Panc1 (cell line): ENCODE data around the gene CLK3.

ENCODE experiments used
- CTCF ChIP-seq: fragments of 450-650 bp; IDR thresholded peaks from 2 replicates; pipeline ENCODE4 v1.5.1; 2017; ENCODE audit warnings: mild to moderate bottlenecking
- POLR2AphosphoS5 ChIP-seq: IDR thresholded peaks from 2 replicates; pipeline ENCODE4 v1.6.1; 2012; ENCODE audit warnings: mild to moderate bottlenecking, low read depth, low read length, moderate library complexity
- TCF7L2 ChIP-seq: IDR thresholded peaks from 2 replicates; pipeline ENCODE4 v1.6.1; 2011; ENCODE audit warnings: mild to moderate bottlenecking, low read depth, low read length, inconsistent platforms
- TF ChIP-seq, protein P1 (sequence below), 2 experiments: IDR thresholded peaks; 2 replicates each; pipeline ENCODE4 v1.6.1; 2011 to 2012; ENCODE audit warnings: low read depth in 2 of 2, control low read depth in 1 of 2, low read length in 1 of 2, mild to moderate bottlenecking in 1 of 2, moderate library complexity in 1 of 2; ENCODE audit not compliant: insufficient read depth in 1 of 2

- TF ChIP-seq POLR2AphosphoS5 = no peak
- no peak for TF ChIP-seq CTCF
- TF ChIP-seq, protein P1, sequence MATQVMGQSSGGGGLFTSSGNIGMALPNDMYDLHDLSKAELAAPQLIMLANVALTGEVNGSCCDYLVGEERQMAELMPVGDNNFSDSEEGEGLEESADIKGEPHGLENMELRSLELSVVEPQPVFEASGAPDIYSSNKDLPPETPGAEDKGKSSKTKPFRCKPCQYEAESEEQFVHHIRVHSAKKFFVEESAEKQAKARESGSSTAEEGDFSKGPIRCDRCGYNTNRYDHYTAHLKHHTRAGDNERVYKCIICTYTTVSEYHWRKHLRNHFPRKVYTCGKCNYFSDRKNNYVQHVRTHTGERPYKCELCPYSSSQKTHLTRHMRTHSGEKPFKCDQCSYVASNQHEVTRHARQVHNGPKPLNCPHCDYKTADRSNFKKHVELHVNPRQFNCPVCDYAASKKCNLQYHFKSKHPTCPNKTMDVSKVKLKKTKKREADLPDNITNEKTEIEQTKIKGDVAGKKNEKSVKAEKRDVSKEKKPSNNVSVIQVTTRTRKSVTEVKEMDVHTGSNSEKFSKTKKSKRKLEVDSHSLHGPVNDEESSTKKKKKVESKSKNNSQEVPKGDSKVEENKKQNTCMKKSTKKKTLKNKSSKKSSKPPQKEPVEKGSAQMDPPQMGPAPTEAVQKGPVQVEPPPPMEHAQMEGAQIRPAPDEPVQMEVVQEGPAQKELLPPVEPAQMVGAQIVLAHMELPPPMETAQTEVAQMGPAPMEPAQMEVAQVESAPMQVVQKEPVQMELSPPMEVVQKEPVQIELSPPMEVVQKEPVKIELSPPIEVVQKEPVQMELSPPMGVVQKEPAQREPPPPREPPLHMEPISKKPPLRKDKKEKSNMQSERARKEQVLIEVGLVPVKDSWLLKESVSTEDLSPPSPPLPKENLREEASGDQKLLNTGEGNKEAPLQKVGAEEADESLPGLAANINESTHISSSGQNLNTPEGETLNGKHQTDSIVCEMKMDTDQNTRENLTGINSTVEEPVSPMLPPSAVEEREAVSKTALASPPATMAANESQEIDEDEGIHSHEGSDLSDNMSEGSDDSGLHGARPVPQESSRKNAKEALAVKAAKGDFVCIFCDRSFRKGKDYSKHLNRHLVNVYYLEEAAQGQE (IDR thresholded peaks at IDR 0.05; ENCODE audit: insufficient read depth in 1 of 2, low read depth in 2 of 2, low read length in 1 of 2) = no peak
- TF ChIP-seq TCF7L2 = no peak
These were observed 1.4 kb downstream of the CLK3 start for GRCh38 chr15:74616996-74617395.
